GM12878 (cell line): ENCODE measurements around the gene CEP135. TPM values are rescaled to one million over a fixed set of nuclear protein-coding genes. Genes with fewer than 3 reads are reported as not detected.

Experiments
- ATAC-seq: fragments of 200-7000 bp; cut with Tn5 transposase; 3 replicates; pipeline ENCODE4 v1.9.1; 2020; ENCODE audit warnings: mild to moderate bottlenecking, moderate library complexity
- BruUV-seq: library from RNA; stranded (reverse); fragments of 400-500 nt; replicated peaks from 2 replicates; lab custom pipeline; 2021; lab: Mats Ljungman, UMichigan
- CTCF ChIA-PET: fragments of 300-600 bp; sonication (Branson Sonifier 250); formaldehyde crosslinking; extraction: SDS; loops from one replicate; lab custom pipeline; 2021; ENCODE audit warnings: inconsistent platforms; lab: Yijun Ruan, JAX
- POLR2A ChIA-PET: fragments of 350-600 bp; formaldehyde crosslinking; extraction: SDS; loops from one replicate; lab custom pipeline; 2021; ENCODE audit warnings: inconsistent platforms; lab: Charles Lee
- RAD21 ChIA-PET: fragments of 300-600 bp; sonication (Branson Sonifier 250); formaldehyde crosslinking; loops from one replicate; lab custom pipeline; 2023; ENCODE audit warnings: antibody characterized with exemption; ENCODE audit not compliant: unreplicated experiment; lab: Charles Lee
- SMC1A ChIA-PET: fragments of 300-600 bp; sonication (Branson Sonifier 250); formaldehyde crosslinking; loops from one replicate; lab custom pipeline; 2023; ENCODE audit not compliant: unreplicated experiment, uncharacterized antibody; lab: Charles Lee
- DNase-seq: peaks from one replicate; pipeline ENCODE4 v3.0.0-alpha.2; 2011; ENCODE audit warnings: low read depth, low spot score
- FAIRE-seq: peaks from 3 replicates; lab custom pipeline; 2011; peaks lifted over from hg19 to GRCh38; lab: Jason Lieb, UNC
- H2AFZ ChIP-seq: 2 replicates; pipeline ENCODE4 v1.6.0; 2011; ENCODE audit warnings: low read depth, low read length, control low read depth; ENCODE audit not compliant: control insufficient read depth
- H3K27ac ChIP-seq: 2 replicates; pipeline ENCODE4 v1.5.1; 2011; ENCODE audit warnings: control low read depth; ENCODE audit not compliant: control insufficient read depth, insufficient read depth
- H3K27me3 ChIP-seq, 2 experiments: replicated peaks in 1 of 2; 2 replicates each; pipeline versions ENCODE4 v1.6.0 to v1.6.1; 2011; ENCODE audit warnings: low read length in 1 of 2; ENCODE audit not compliant: control insufficient read depth in 2 of 2, insufficient read depth in 2 of 2
- H3K36me3 ChIP-seq, 2 experiments: 2 replicates each; pipeline ENCODE4 v1.5.1; 2011; ENCODE audit warnings: low read length in 1 of 2; ENCODE audit not compliant: control insufficient read depth in 2 of 2, insufficient read depth in 2 of 2
- H3K4me1 ChIP-seq: 2 replicates; pipeline ENCODE4 v1.6.1; 2011; ENCODE audit warnings: mild to moderate bottlenecking, low read length, moderate library complexity, mixed read lengths; ENCODE audit not compliant: control insufficient read depth, insufficient read depth
- H3K4me2 ChIP-seq: 2 replicates; pipeline ENCODE4 v1.6.0; 2011; ENCODE audit warnings: control low read depth; ENCODE audit not compliant: control insufficient read depth, insufficient read depth
- H3K4me3 ChIP-seq: fragments of 200-600 bp; sonication (generic); 2 replicates; pipeline ENCODE4 v1.5.1; 2016
- H3K79me2 ChIP-seq: 2 replicates; pipeline ENCODE4 v1.6.0; 2011; ENCODE audit warnings: low read length; ENCODE audit not compliant: control insufficient read depth, insufficient read depth
- H3K9ac ChIP-seq: 2 replicates; pipeline ENCODE4 v1.8.0; 2011; ENCODE audit warnings: low read length, control low read depth, mixed read lengths; ENCODE audit not compliant: control insufficient read depth, insufficient read depth
- H3K9me3 ChIP-seq: replicated peaks from 3 replicates; pipeline ENCODE4 v1.5.1; 2011; ENCODE audit warnings: mild to moderate bottlenecking, low read length; ENCODE audit not compliant: control insufficient read depth, insufficient read depth
- H4K20me1 ChIP-seq: 2 replicates; pipeline ENCODE4 v1.6.0; 2011; ENCODE audit not compliant: control insufficient read depth, insufficient read depth
- JUNB ChIP-seq: IDR thresholded peaks from 2 replicates; pipeline ENCODE4 v1.6.1; 2016; ENCODE audit warnings: antibody characterized with exemption, mild to moderate bottlenecking
- WRNIP1 ChIP-seq: IDR thresholded peaks from 2 replicates; pipeline ENCODE4 v1.6.1; 2011; ENCODE audit warnings: low read depth, low read length, improper control_type of control experiment, borderline replicate concordance
- WGBS: methylation state at CpG from one replicate; pipeline ENCODE4 v1.1.6; 2016; ENCODE audit warnings: low lambda C conversion rate; ENCODE audit not compliant: insufficient replicate concordance, insufficient coverage; ENCODE audit errors: missing lambda C conversion rate; 5-methylcytosine and 5-hydroxymethylcytosine counted together
- in situ Hi-C: fragments of 300-500 bp; cut with MboI; formaldehyde crosslinking; loops from 9 replicates; pipeline ENCODE4 v1.14.3; 2018; ENCODE audit warnings: mixed read lengths
- intact Hi-C: fragments of 100-400 bp; cut with micrococcal nuclease; formaldehyde crosslinking; loops from one replicate; pipeline ENCODE4 v1.14.2; 2022; ENCODE audit not compliant: unreplicated experiment
- polyA plus RNA-seq, 11 experiments: library from polyadenylated mRNA; depleted of rRNA in 4 of 11; unstranded in 6 of 11; stranded (reverse) in 5 of 11; fragments of >200 nt; fragmentation: Nextera tagmentation in 4 of 11; fragmentation: Illumina TruSeq in 1 of 11; extraction: Ambion mirVana in 4 of 11; extraction: Trizol in 1 of 11; gene quantifications; 1 replicate in 1 of 11; 2 replicates in 10 of 11; pipeline versions ENCODE4 v1.2.1 to v1.2.3, GENCODE V29; 2011 to 2016; ENCODE audit warnings: inconsistent platforms in 2 of 11, missing spikeins in 2 of 11, low read depth in 1 of 11
- total RNA-seq, 4 experiments: library from RNA; depleted of rRNA in 3 of 4; stranded (reverse); fragments of >200 nt in 3 of 4; fragmentation: Illumina TruSeq in 1 of 4; extraction: Trizol in 1 of 4; gene quantifications; 2 replicates each; pipeline versions ENCODE4 v1.2.1 to v1.2.3, GENCODE V29; 2013 to 2021
- TF ChIP-seq, protein P1 (sequence below), 3 experiments: IDR thresholded peaks in 2 of 3; conservative IDR thresholded peaks in 1 of 3; 2 replicates each; pipeline ENCODE4 v1.5.1; 2011; ENCODE audit warnings: low read depth in 3 of 3, low read length in 3 of 3, mild to moderate bottlenecking in 3 of 3, control low read depth in 2 of 3, moderate library complexity in 2 of 3, inconsistent platforms in 1 of 3, mixed read lengths in 1 of 3; ENCODE audit not compliant: control insufficient read depth in 2 of 3, insufficient read depth in 1 of 3; ENCODE audit errors: extremely low read depth in 1 of 3

CEP135 gene
- total and polyA plus RNA-seq, 10 of the 15 experiments (the other 5 are each of a cell fraction or from before 2014, with no cell fraction given): 2.9 to 13.6 (median 10.1) TPM

DNA sequence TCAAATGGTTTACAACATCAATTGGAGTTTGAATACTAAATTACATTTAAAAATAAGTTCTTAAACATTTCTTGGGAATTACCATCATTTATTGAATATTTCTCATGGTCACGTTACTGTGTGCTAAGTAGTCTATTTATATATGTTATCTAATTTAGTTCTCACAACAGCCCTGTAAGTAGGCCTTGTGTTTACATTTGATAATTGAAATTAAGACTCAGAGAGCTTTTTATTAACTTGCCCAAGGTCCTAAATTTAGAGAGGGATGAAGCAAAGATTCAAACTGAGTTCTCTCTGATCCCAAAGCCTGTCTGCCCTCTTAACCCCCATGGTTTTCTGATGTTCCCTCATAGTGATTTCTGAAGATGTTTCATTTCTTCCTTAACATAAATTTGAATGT, 103.7 kb downstream of the CEP135 start:
- Histone ChIP-seq H3K9ac (no peak overlapping the region), H3K4me2 (no peak overlapping the region), H3K4me3 (no peak overlapping the region)
- ChIA-PET RAD21 (interaction anchor here (4.4 kb wide), 1 partner anchor 104 kb away, joined by 28 read pairs; the partner anchor contains the start of gene CEP135), CTCF (interaction anchor here (0.9 kb wide), 1 partner anchor 105 kb away, joined by 3 read pairs; no protein-coding TSS in a partner anchor)
- TF ChIP-seq WRNIP1: no peak
- TF ChIP-seq JUNB: 0 out of 2 replicates have a peak, but pooled peaks have one; percentile 11
- TF ChIP-seq, all 136 proteins: peak for 1
- no peak overlapping the region for H2AFZ ChIP-seq
- FAIRE-seq (no peak), ATAC-seq (no peak), DNase-seq (no peak)
- H3K27ac ChIP-seq: no peak overlapping the region
- intact Hi-C loops: no loop called here
- no peaks in the 10 kb centered on the region for H4K20me1 ChIP-seq
- in situ Hi-C loops: no loop called here
- no peaks in the 10 kb centered on the region for H3K9me3 ChIP-seq
- 44% methylated on average over 1 of the region's 1 CpG for WGBS
- no peaks in the 10 kb centered on the region for H3K36me3 ChIP-seq
- BruUV-seq: no TSS peak
- peaks cover 0 to 8% of the 10 kb centered on the region in 2 experiments; a peak in 2 of 4 replicates for H3K27me3 ChIP-seq
- H3K4me1 ChIP-seq: peaks cover 9% of the 10 kb centered on the region; the same call in 1 of the 2 replicates
- ChIA-PET SMC1A (interaction anchor here (1.2 to 1.3 kb wide), 2 partner anchors 65 to 99 kb away, joined by 3 read pairs; no protein-coding TSS in a partner anchor), POLR2A (no interaction called here)
- no peaks in the 10 kb centered on the region for H3K79me2 ChIP-seq

DNA sequence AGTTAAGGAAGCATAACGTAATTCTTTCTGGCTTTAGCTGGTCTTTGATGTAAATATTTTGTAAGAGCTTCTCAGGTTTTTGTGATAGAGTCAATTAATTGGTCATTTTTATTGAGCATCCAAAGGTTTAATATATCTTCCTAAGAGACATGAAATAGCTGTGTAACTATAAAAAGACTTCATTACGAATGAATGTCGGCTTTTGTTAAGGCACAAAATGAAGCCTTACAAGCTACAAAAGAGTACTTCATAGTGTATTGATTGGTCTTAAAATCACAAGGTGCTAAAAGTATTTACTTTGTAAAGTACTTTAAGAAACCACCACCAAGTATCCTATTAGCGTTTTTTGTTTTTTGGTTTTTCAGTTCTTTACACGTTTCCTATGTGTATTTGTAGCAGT, 104.2 kb downstream of the CEP135 start:
- H3K4me2 ChIP-seq: no peak overlapping the region
- no peak overlapping the region for H3K27ac ChIP-seq
- H2AFZ ChIP-seq: no peak overlapping the region
- H3K27me3 ChIP-seq: peaks cover 0 to 8% of the 10 kb centered on the region in 2 experiments; a peak in 2 of 4 replicates
- DNase-seq (no peak), FAIRE-seq (no peak), ATAC-seq (no peak)
- in situ Hi-C loops: no loop called here
- intact Hi-C loops: no loop called here
- peaks cover 9% of the 10 kb centered on the region; the same call in 1 of the 2 replicates for H3K4me1 ChIP-seq
- ChIA-PET SMC1A (interaction anchor here (0.7 to 1.3 kb wide), 3 partner anchors 65 to 105 kb away, joined by 3 to 4 read pairs (median 3); no protein-coding TSS in a partner anchor), CTCF (interaction anchor here (0.9 kb wide), 1 partner anchor 105 kb away, joined by 3 read pairs; no protein-coding TSS in a partner anchor), POLR2A (no interaction called here), RAD21 (no interaction called here)
- WGBS: 75% methylated on average over 5 of the region's 5 CpGs
- BruUV-seq: no TSS peak
- H3K9ac ChIP-seq: no peak overlapping the region
- no peaks in the 10 kb centered on the region for H3K79me2 ChIP-seq
- TF ChIP-seq, protein P1, sequence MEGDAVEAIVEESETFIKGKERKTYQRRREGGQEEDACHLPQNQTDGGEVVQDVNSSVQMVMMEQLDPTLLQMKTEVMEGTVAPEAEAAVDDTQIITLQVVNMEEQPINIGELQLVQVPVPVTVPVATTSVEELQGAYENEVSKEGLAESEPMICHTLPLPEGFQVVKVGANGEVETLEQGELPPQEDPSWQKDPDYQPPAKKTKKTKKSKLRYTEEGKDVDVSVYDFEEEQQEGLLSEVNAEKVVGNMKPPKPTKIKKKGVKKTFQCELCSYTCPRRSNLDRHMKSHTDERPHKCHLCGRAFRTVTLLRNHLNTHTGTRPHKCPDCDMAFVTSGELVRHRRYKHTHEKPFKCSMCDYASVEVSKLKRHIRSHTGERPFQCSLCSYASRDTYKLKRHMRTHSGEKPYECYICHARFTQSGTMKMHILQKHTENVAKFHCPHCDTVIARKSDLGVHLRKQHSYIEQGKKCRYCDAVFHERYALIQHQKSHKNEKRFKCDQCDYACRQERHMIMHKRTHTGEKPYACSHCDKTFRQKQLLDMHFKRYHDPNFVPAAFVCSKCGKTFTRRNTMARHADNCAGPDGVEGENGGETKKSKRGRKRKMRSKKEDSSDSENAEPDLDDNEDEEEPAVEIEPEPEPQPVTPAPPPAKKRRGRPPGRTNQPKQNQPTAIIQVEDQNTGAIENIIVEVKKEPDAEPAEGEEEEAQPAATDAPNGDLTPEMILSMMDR (IDR thresholded peaks at IDR 0.05 in 2 of 3, conservative IDR thresholded peaks at IDR 0.05 in 1 of 3; ENCODE audit: control insufficient read depth in 2 of 3, extremely low read depth in 1 of 3, insufficient read depth in 1 of 3, low read depth in 3 of 3, low read length in 3 of 3): no peak
- no peaks in the 10 kb centered on the region for H3K9me3 ChIP-seq
- H3K36me3 ChIP-seq: no peaks in the 10 kb centered on the region
- H3K4me3 ChIP-seq: no peak overlapping the region
- H4K20me1 ChIP-seq: no peaks in the 10 kb centered on the region
